PC-9 (cell line): Measurements from ENCODE around the gene CHSY1.

Source experiments
- EZH2 ChIP-seq: fragments of 200-600 bp; sonication (generic); IDR thresholded peaks from 2 replicates; pipeline ENCODE4 v1.8.0; 2017; ENCODE audit warnings: antibody characterized with exemption, low read depth
- TF ChIP-seq, protein P1 (sequence below): fragments of 200-600 bp; sonication (generic); conservative IDR thresholded peaks from 2 replicates; pipeline ENCODE4 v1.6.1; 2017; ENCODE audit warnings: mixed run types, antibody characterized with exemption, mild to moderate bottlenecking, moderate library complexity

DNA sequence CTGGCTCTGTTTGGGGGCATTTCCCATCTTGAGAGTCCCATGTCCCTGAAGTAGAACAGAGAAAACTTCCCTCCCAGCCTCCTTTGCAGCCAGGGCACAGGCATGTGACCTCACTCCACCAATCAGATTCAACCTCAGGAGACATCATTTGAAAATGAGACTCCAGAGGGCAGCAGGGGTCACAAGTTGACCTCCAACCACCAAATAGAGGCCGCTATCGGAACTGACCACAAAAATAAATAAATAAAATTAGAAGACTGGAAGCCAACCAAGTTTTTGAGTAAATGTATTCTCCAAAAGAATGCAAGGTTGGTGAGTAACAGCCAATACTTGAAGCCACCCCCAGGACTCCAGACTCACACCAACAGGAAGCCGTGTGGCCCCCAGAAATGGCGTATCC, 106.5 kb downstream of the CHSY1 start:
- TF ChIP-seq EZH2: no peak
- TF ChIP-seq, protein P1, sequence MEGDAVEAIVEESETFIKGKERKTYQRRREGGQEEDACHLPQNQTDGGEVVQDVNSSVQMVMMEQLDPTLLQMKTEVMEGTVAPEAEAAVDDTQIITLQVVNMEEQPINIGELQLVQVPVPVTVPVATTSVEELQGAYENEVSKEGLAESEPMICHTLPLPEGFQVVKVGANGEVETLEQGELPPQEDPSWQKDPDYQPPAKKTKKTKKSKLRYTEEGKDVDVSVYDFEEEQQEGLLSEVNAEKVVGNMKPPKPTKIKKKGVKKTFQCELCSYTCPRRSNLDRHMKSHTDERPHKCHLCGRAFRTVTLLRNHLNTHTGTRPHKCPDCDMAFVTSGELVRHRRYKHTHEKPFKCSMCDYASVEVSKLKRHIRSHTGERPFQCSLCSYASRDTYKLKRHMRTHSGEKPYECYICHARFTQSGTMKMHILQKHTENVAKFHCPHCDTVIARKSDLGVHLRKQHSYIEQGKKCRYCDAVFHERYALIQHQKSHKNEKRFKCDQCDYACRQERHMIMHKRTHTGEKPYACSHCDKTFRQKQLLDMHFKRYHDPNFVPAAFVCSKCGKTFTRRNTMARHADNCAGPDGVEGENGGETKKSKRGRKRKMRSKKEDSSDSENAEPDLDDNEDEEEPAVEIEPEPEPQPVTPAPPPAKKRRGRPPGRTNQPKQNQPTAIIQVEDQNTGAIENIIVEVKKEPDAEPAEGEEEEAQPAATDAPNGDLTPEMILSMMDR: no peak
